Epithelial cell of proximal tubule (primary cell): ENCODE measurements around the gene ARAP2. TPM values are rescaled to one million over a fixed set of nuclear protein-coding genes. Genes with fewer than 3 reads are reported as not detected.
"Not testable (repeated sequence)": the region's sequence is repeated elsewhere in the genome, so short reads cannot be mapped to it uniquely, and the experiment has no call there.

Source experiments
- DNase-seq: peaks from one replicate; pipeline ENCODE4 v3.0.0-alpha.2; 2011; ENCODE audit warnings: low read depth
- H3K4me3 ChIP-seq: 2 replicates; pipeline ENCODE4 v1.5.1; 2011; ENCODE audit warnings: low read depth, mild to moderate bottlenecking, low read length
- total RNA-seq: library from RNA; depleted of rRNA; stranded (reverse); fragments of >200 nt; gene quantifications from 2 replicates; pipeline ENCODE4 v1.2.3, GENCODE V29; 2015
- TF ChIP-seq, protein P1 (sequence below): conservative IDR thresholded peaks from 2 replicates; pipeline ENCODE4 v1.5.1; 2012; ENCODE audit warnings: low read depth, mild to moderate bottlenecking, low read length

ARAP2 gene
- total RNA-seq, 1 donor from 2014 or later, result 10.1 TPM

DNA sequence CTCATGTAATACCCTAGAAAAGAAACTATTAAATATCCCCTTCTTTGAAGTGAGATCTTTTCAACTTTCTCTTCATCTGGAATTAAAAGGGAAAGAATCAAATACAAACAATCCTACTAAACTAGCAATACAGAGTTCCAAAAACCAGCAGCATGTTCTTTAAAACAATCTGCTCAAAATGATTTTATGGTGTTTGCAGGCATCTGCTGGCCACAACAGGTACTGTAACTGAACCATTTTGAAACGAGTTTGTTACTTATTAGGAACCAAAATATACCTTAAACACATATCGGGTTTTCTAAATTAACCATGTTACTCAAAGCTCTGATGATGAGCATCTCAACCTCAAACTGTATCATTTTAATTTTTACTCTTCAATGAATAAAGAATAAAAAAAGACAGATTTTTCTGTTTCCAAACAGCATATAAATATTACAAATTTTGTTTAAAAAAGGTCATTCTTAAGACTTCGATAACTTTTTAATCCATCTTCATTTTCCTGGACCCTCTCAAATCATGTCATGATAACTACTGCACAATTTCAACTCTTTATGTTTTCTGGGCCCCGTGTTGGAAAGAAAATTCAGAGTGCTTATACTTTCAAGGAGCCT, 56.5 kb downstream of the ARAP2 start:
- TF ChIP-seq, protein P1, sequence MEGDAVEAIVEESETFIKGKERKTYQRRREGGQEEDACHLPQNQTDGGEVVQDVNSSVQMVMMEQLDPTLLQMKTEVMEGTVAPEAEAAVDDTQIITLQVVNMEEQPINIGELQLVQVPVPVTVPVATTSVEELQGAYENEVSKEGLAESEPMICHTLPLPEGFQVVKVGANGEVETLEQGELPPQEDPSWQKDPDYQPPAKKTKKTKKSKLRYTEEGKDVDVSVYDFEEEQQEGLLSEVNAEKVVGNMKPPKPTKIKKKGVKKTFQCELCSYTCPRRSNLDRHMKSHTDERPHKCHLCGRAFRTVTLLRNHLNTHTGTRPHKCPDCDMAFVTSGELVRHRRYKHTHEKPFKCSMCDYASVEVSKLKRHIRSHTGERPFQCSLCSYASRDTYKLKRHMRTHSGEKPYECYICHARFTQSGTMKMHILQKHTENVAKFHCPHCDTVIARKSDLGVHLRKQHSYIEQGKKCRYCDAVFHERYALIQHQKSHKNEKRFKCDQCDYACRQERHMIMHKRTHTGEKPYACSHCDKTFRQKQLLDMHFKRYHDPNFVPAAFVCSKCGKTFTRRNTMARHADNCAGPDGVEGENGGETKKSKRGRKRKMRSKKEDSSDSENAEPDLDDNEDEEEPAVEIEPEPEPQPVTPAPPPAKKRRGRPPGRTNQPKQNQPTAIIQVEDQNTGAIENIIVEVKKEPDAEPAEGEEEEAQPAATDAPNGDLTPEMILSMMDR, result peak; percentile 80
- no peak overlapping the region for H3K4me3 ChIP-seq
- DNase-seq, result no peak

DNA sequence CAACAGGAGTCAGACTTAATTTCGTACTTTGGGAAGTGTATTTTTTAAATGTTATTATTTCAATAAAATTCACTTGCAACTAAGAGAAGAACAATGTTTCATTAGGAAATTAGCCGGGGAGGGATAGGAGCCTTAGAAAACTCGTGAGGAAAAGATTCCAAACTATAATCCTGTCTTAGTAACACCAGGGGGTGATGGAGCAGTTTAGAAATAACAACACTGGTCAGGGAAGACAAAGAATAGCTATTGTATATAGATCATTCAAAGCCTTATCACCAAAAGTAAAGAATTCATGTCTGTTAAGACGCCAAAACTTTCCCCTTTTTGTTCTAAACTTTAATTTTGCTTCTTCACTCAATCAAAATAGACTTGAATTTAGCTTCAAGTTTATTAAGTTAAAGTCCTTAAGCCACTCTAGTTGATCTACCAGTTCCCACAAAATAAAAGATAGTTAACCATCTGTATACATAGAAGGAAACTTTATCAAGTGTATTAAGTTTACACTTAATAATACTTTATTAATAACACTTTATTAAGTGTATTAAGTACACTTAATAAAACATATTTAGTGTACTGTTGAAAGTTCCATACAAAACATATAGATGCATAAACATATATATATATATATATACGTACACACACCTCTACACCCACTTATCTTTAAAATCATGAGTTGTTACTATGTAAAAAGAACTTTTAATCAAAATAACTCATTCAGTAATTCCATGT, 60.5 kb downstream of the ARAP2 start:
- no peak for DNase-seq
- H3K4me3 ChIP-seq, result no peak overlapping the region
- TF ChIP-seq, protein P1, result no peak

DNA sequence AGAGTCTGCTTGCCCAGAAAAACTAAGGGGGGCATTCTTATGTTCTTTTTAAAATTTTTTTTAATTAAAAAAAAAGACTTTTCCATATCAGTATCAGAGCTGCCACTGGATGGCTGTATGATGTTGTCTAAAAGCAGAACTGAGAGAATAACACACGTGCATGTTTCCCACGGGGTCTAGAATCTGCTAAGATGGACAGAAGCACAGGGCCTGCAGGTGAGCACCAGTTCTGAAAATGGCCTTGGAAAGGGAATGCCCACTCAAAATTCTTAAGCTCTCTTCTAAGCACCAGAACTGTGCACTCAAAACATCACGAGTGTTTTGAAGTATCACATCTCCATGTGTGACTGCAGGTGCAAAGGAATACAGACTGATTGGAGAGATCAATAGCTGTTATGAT, 61.1 kb downstream of the ARAP2 start:
- no peak for DNase-seq
- TF ChIP-seq, protein P1, result no peak
- H3K4me3 ChIP-seq, result no peak overlapping the region

DNA sequence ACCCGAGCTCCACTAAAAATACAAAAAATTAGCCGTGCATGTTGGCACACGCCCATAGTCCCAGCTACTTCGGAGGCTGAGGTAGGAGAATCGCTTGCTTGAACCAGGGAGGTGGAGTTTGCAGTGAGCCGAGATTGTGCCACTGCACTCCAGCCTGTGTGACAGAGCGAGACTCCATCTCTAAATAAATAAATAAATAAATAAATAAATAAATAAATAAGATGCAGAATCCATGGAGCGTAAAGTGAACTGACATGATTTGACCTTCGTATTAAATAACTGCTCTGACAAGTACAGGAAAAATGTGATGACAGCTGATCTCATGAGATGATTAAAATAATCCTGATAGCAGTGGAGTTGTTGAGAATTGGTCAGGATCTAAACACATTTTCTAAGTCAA, 62.0 kb downstream of the ARAP2 start:
- not testable (repeated sequence) for H3K4me3 ChIP-seq, DNase-seq

DNA sequence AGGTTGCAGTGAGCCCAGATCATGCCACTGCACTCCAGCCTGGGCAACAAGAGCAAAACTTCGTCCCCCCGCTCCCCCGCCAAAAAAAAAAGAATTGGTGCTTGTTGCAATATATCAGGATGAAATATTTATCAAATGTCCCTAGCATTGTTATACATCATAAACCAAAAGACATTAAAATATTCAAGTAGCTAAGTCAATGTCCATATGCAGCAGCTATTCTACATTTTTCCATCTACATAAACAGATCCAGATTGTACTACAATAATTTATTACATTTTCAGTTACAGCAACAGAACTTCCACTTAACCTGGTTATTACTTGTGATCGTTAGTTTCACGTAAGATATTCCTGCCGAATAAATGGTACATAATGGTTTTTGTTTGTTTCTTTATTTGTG, 64.1 kb downstream of the ARAP2 start:
- TF ChIP-seq, protein P1, result no peak
- no peak for DNase-seq
- no peak overlapping the region for H3K4me3 ChIP-seq

DNA sequence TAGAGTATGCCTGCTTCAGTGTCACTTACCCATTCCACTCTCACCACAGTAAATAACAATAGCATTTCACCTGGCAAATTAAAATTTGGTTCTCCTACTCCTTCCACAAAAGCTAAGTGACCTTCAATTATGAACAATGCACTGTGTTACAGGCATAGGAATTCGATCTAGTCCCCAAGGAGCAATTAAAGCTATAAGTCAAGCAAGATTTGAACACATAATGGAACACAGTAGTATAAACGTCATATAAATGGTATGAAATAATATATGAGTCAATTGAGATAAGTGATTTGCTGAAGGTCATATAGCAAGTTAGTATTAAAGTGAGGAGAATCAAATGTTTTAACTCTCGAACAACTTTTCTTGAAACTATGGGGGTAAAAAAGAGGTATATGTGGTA, 65.8 kb downstream of the ARAP2 start:
- DNase-seq, result no peak
- TF ChIP-seq, protein P1, result no peak
- H3K4me3 ChIP-seq, result no peak overlapping the region

DNA sequence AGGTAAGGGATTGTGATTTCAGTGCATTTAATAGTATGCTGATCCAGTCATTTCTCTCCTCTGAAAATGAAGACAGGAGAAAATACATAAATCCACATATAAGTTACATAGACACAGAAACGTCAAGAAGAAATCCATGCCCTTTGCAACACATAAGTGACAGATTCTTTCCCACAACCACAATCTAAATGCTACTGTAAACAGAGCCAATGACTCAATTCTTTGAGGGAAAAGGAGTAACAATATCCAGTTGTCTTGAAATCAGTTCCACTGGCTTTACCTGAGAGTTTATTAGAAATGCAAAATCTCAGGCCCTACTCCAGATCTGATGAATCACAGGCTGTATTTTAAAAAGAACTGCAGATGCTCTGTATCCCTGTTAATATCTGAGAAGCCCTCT, 66.4 kb downstream of the ARAP2 start:
- no peak for DNase-seq
- TF ChIP-seq, protein P1, result no peak

More for the DNA sequence above, 66.4 kb downstream of the ARAP2 start:
- H3K4me3 ChIP-seq, result no peak overlapping the region
